MCF 10A (cell line): ENCODE data around the gene CLDND1. TPM values are rescaled to one million over a fixed set of nuclear protein-coding genes. Genes with fewer than 3 reads are reported as not detected.

ENCODE experiments used
- BruUV-seq: library from RNA; stranded (reverse); fragments of 400-500 nt; replicated peaks from 2 replicates; lab custom pipeline; 2021; lab: Mats Ljungman, UMichigan
- CTCF ChIA-PET: fragments of 300-600 bp; sonication (Branson Sonifier 250); formaldehyde crosslinking; extraction: SDS; loops from one replicate; lab custom pipeline; 2021; ENCODE audit warnings: antibody characterized with exemption, inconsistent platforms; lab: Yijun Ruan, JAX
- POLR2A ChIA-PET: fragments of 300-600, 350-650 bp; sonication (Branson Sonifier 250); formaldehyde crosslinking; extraction: SDS; loops from one replicate; lab custom pipeline; 2020; ENCODE audit warnings: antibody characterized with exemption, inconsistent platforms; lab: Yijun Ruan, JAX
- DNase-seq: peaks from one replicate; pipeline ENCODE4 v3.0.0-alpha.2; 2018; ENCODE audit not compliant: unreplicated experiment
- H3K27ac Mint-ChIP-seq: one replicate; pipeline ENCODE4 v1.8.0; 2022; ENCODE audit warnings: mild to moderate bottlenecking, low read depth, mixed read lengths; ENCODE audit not compliant: unreplicated experiment
- H3K27me3 Mint-ChIP-seq: one replicate; pipeline ENCODE4 v1.8.0; 2022; ENCODE audit warnings: mixed read lengths; ENCODE audit not compliant: insufficient read depth, unreplicated experiment
- H3K36me3 Mint-ChIP-seq: one replicate; pipeline ENCODE4 v1.8.0; 2022; ENCODE audit warnings: mild to moderate bottlenecking, moderate library complexity, mixed read lengths; ENCODE audit not compliant: insufficient read depth, unreplicated experiment
- H3K4me1 Mint-ChIP-seq: one replicate; pipeline ENCODE4 v1.8.0; 2022; ENCODE audit warnings: mixed read lengths; ENCODE audit not compliant: insufficient read depth, unreplicated experiment
- H3K4me3 Mint-ChIP-seq: one replicate; pipeline ENCODE4 v1.8.0; 2022; ENCODE audit warnings: mild to moderate bottlenecking, moderate library complexity, mixed read lengths; ENCODE audit not compliant: unreplicated experiment
- H3K9me3 Mint-ChIP-seq: one replicate; pipeline ENCODE4 v1.8.0; 2022; ENCODE audit warnings: mixed read lengths; ENCODE audit not compliant: unreplicated experiment
- intact Hi-C: fragments of 100-400 bp; cut with micrococcal nuclease; formaldehyde crosslinking; loops from 2 replicates; pipeline ENCODE4 v1.14.1; 2022
- total RNA-seq: library from RNA; stranded (reverse); gene quantifications from 2 replicates; pipeline ENCODE4 v1.2.3, GENCODE V29; 2022
- TF ChIP-seq, protein P1 (sequence below): fragments of 200-600 bp; IDR thresholded peaks from one replicate; pipeline ENCODE4 v1.8.0; 2022; ENCODE audit warnings: antibody characterized with exemption, mild to moderate bottlenecking; ENCODE audit not compliant: unreplicated experiment

Gene CLDND1
- total RNA-seq, 1 experiment from 2014 or later = 128 TPM

- Mint-ChIP-seq H3K4me3 (no peak overlapping the region), H3K9me3 (no peaks in the 10 kb centered on the region), H3K4me1 (peaks cover 27% of the 10 kb centered on the region), H3K36me3 (peaks cover 61% of the 10 kb centered on the region), H3K27ac (no peak overlapping the region), H3K27me3 (no peaks in the 10 kb centered on the region)
- ChIA-PET POLR2A (no interaction called here), CTCF (interaction anchor here (1.6 kb wide), 1 partner anchor 60 kb away, joined by 4 read pairs; no protein-coding TSS in a partner anchor)
- intact Hi-C loops = no loop called here
- no TSS peak for BruUV-seq
- TF ChIP-seq, protein P1, sequence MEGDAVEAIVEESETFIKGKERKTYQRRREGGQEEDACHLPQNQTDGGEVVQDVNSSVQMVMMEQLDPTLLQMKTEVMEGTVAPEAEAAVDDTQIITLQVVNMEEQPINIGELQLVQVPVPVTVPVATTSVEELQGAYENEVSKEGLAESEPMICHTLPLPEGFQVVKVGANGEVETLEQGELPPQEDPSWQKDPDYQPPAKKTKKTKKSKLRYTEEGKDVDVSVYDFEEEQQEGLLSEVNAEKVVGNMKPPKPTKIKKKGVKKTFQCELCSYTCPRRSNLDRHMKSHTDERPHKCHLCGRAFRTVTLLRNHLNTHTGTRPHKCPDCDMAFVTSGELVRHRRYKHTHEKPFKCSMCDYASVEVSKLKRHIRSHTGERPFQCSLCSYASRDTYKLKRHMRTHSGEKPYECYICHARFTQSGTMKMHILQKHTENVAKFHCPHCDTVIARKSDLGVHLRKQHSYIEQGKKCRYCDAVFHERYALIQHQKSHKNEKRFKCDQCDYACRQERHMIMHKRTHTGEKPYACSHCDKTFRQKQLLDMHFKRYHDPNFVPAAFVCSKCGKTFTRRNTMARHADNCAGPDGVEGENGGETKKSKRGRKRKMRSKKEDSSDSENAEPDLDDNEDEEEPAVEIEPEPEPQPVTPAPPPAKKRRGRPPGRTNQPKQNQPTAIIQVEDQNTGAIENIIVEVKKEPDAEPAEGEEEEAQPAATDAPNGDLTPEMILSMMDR = no peak
- DNase-seq = no peak
Measured at GRCh38 chr3:98518816-98519215, 3.9 kb downstream of the CLDND1 start.

DNA sequence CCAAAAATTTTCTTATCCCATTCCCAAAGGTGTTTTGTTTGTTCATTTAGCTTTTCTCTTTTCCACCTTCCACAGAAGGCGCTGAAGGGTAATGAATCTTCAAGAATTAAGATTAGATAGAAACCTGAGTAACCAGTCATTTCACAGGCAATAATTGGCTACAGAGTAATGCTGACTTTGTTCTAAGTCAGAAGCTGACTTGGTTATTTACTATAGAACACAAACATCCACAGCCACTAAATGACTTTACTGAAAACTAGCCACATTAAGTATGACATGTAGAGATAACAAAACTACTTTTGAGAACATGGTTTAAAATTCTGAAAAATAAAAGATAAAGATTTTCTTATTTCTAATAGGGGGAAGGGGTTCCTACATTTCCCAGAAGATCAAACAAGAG is 7.8 kb downstream of the CLDND1 start:
- POLR2A ChIA-PET = interaction anchor here (1.0 to 4.5 kb wide), 2 partner anchors 33 to 69 kb away, joined by 3 to 26 read pairs; no protein-coding TSS in a partner anchor

DNA sequence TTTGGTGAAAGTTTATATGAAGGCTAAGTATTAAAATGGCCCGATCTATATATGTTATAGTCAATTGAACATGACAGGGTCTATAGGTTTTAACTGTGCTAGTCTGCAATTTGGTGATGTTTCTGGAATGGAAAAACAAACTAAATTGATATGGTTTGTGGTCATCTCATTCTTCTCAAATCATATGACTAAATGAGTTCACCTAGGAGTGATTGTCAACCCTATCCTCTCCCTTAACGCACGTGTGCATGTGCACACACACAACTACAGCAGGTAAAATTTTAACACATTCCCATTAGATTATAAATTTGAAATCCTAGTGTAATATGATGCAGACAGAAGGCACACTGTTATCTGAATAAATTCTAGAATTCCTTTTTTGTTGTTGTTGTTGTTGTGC is 9.0 kb downstream of the CLDND1 start:
- POLR2A ChIA-PET = interaction anchor here (0.7 to 4.5 kb wide), 8 partner anchors 8 to 542 kb away, joined by 3 to 50 read pairs (median 4); partner anchors contain the start of genes CLDND1 and CPOX

More for the DNA sequence above, 7.8 kb downstream of the CLDND1 start:
- no peak overlapping the region for H3K27ac Mint-ChIP-seq
- DNase-seq = no peak
- no peaks in the 10 kb centered on the region for H3K27me3 Mint-ChIP-seq
- H3K9me3 Mint-ChIP-seq = no peaks in the 10 kb centered on the region
- peaks cover 37% of the 10 kb centered on the region for H3K4me1 Mint-ChIP-seq
- intact Hi-C loops = no loop called here
- no TSS peak for BruUV-seq
- H3K36me3 Mint-ChIP-seq = peaks cover 48% of the 10 kb centered on the region
- TF ChIP-seq, protein P1 = no peak
- H3K4me3 Mint-ChIP-seq = no peak overlapping the region
- CTCF ChIA-PET = interaction anchor here (0.8 to 1.4 kb wide), 3 partner anchors 13 to 185 kb away, joined by 3 read pairs; no protein-coding TSS in a partner anchor

DNA sequence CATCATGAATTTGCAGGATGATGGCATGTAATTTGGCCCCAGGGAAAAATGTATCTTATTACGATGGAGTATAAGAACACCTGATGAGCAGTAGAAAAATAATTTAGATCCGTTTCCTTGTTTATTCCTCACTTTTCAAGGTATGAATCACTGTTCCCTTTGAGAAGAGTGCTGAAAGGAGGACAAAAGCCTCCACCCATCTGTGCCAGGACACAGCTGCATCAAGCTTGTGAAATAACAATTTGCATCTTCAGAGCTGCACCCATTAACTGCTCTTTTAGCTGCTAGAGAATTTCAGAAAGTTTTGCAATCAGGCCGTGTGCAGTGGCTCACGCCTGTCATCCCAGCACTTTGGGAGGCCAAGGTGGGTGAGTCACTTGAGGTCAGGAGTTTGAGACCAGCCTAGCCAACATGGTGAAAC is 9.6 kb downstream of the CLDND1 start:
- Mint-ChIP-seq H3K27ac (peak overlapping the region; percentile 76), H3K4me1 (peaks cover 25% of the 10 kb centered on the region), H3K4me3 (peak overlapping the region; percentile 56), H3K9me3 (peaks cover 3% of the 10 kb centered on the region), H3K36me3 (peaks cover 32% of the 10 kb centered on the region), H3K27me3 (no peaks in the 10 kb centered on the region)
- intact Hi-C loops = loop anchor here (1.0 to 2.0 kb wide), 2 partner anchors 9 to 30 kb away; partner anchors contain the start of gene CLDND1
- BruUV-seq = no TSS peak
- ChIA-PET POLR2A (interaction anchor here (0.8 to 4.5 kb wide), 8 partner anchors 9 to 542 kb away, joined by 3 to 50 read pairs (median 6); partner anchors contain the start of genes CLDND1 and CPOX), CTCF (interaction anchor here (1.1 to 1.8 kb wide), 2 partner anchors 13 to 29 kb away, joined by 3 to 6 read pairs; no protein-coding TSS in a partner anchor)
- DNase-seq = peak; percentile 96
- TF ChIP-seq, protein P1 = no peak

More for the DNA sequence above, 9.0 kb downstream of the CLDND1 start:
- H3K27ac Mint-ChIP-seq = peak overlapping the region; percentile 76
- no peak for DNase-seq
- CTCF ChIA-PET = interaction anchor here (0.6 to 1.8 kb wide), 5 partner anchors 9 to 473 kb away, joined by 3 read pairs; partner anchors contain the start of gene CLDND1
- no peaks in the 10 kb centered on the region for H3K9me3 Mint-ChIP-seq
- H3K36me3 Mint-ChIP-seq = peaks cover 38% of the 10 kb centered on the region
- no peaks in the 10 kb centered on the region for H3K27me3 Mint-ChIP-seq
- intact Hi-C loops = loop anchor here (1.0 to 2.0 kb wide), 2 partner anchors 9 to 31 kb away; partner anchors contain the start of gene CLDND1
- TF ChIP-seq, protein P1 = no peak
- peaks cover 28% of the 10 kb centered on the region for H3K4me1 Mint-ChIP-seq
- no TSS peak for BruUV-seq
- no peak overlapping the region for H3K4me3 Mint-ChIP-seq
